SK-N-MC (cell line): ENCODE results near the gene MYORG.

ENCODE experiments used
- DNase-seq: peaks from one replicate; pipeline ENCODE4 v3.0.0-alpha.2; 2011; ENCODE audit warnings: low read depth, low spot score
- H3K27ac ChIP-seq: fragments of 200-600 bp; sonication (generic); 2 replicates; pipeline ENCODE4 v1.5.1; 2016; ENCODE audit warnings: mixed run types
- H3K36me3 ChIP-seq: fragments of 200-600 bp; sonication (generic); 2 replicates; pipeline ENCODE4 v1.6.1; 2017; ENCODE audit warnings: antibody characterized with exemption, low read length, mixed read lengths; ENCODE audit not compliant: insufficient read depth
- H3K4me3 ChIP-seq: fragments of 200-600 bp; sonication (generic); 2 replicates; pipeline ENCODE4 v1.5.1; 2016
- H3K9ac ChIP-seq: fragments of 200-600 bp; sonication (generic); 2 replicates; pipeline ENCODE4 v1.8.0; 2017; ENCODE audit warnings: mixed run types, mixed read lengths; ENCODE audit not compliant: insufficient read length
- H3K9me3 ChIP-seq: fragments of 200-600 bp; sonication (generic); 2 replicates; pipeline ENCODE4 v1.6.1; 2017; ENCODE audit warnings: low read depth, mild to moderate bottlenecking, antibody characterized with exemption, low read length, moderate library complexity, mixed read lengths
- EZH2 ChIP-seq: fragments of 200-600 bp; sonication (generic); IDR thresholded peaks from one replicate; pipeline ENCODE4 v1.6.1; 2017; ENCODE audit warnings: antibody characterized with exemption
- FOXP2 ChIP-seq: optimal IDR thresholded peaks from 2 replicates; pipeline ENCODE3; 2011; ENCODE audit warnings: mild to moderate bottlenecking, moderate library complexity; ENCODE audit not compliant: insufficient read depth; ENCODE audit errors: extremely low read length, control extremely low read depth
- POLR2AphosphoS5 ChIP-seq: IDR thresholded peaks from 2 replicates; pipeline ENCODE4 v1.6.1; 2012; ENCODE audit warnings: mild to moderate bottlenecking, low read depth, low read length, borderline replicate concordance

Gene MYORG

DNA sequence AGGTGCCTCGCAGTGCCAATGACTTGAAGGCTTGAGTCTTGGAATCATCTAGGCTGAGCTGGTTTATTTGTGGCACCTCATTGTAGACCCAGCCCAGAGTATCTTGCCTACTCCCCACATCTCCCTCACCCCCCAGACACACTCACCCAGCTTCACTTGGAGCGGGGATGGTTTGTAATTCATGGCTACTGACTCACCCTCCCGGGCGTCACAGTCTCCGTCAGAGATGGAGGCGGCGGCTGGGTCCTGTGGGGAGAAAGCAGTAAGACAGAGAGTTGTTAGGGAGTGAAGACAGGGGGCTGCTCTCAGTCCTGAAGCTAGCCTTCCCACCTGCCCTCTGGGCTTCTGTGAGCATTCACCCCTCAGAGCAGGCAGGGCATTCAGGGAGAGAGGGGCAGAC lies 29.0 kb upstream of the MYORG start:
- Histone ChIP-seq H3K27ac (no peak overlapping the region), H3K36me3 (peaks cover 4% of the 10 kb centered on the region; the same call in 1 of the 2 replicates)
- TF ChIP-seq FOXP2 (no peak), POLR2AphosphoS5 (no peak), EZH2 (no peak)

DNA sequence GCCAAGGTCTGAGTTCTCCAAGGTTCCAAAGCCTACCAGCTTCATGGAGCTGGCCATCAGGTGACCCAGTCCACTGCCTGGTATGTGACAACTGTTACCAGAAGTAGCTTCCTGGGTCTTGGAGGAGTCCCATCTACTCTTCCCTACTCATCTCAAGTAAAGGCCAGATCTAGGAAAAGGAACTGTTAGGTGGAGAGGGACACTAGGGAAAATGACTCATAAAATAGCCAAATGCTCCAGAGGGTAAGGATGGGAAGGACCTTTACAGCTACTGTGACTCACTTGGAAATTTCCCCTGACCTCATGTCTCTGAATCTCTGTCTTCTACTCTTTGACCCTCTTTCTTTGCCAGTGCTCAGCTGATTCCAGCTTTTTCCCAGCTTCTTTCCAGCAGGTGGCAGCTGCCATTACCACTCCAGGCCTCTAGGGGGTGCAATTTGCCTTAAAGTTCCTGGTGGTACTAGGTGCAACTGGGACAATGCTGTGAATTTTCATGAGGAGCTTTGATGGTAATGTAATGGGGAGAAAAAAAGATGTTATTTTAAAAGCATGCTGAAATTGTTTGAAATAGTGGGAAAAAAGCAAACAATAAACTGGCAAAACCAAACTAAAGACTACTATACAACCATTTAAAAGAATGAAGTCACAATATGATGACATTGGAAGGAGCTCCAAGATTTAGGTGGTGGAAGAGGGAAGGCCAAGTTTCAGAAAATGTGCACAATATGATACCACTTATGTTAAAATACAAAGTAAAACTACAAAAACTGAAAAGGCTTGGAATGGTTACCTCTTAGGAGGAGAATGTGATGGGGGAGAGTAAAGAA lies 27.1 kb upstream of the MYORG start:
- peak; percentile 32 for DNase-seq
- Histone ChIP-seq H3K9me3 (no peaks in the 10 kb centered on the region), H3K36me3 (peaks cover 4% of the 10 kb centered on the region; the same call in 1 of the 2 replicates), H3K27ac (no peak overlapping the region), H3K9ac (no peak overlapping the region), H3K4me3 (no peak overlapping the region)
- no peak for TF ChIP-seq FOXP2
- no peak for TF ChIP-seq EZH2
- no peak for TF ChIP-seq POLR2AphosphoS5

More for the DNA sequence above, 29.0 kb upstream of the MYORG start:
- H3K4me3 ChIP-seq, result no peak overlapping the region
- no peak for DNase-seq
- no peaks in the 10 kb centered on the region for H3K9me3 ChIP-seq
- H3K9ac ChIP-seq, result no peak overlapping the region

GRCh38 chr9:34400686-34401602 lies 24.2 kb upstream of the MYORG start:
- Histone ChIP-seq H3K36me3 (peaks cover 4% of the 10 kb centered on the region; the same call in 1 of the 2 replicates), H3K9ac (no peak overlapping the region)

GRCh38 chr9:34400275-34400674 lies 23.6 kb upstream of the MYORG start:
- Histone ChIP-seq H3K36me3 (peaks cover 4% of the 10 kb centered on the region; the same call in 1 of the 2 replicates), H3K9ac (no peak overlapping the region), H3K9me3 (no peaks in the 10 kb centered on the region), H3K27ac (no peak overlapping the region), H3K4me3 (no peak overlapping the region)
- TF ChIP-seq EZH2, result no peak
- TF ChIP-seq POLR2AphosphoS5, result no peak
- no peak for TF ChIP-seq FOXP2
- DNase-seq, result no peak

More at GRCh38 chr9:34400686-34401602, 24.2 kb upstream of the MYORG start:
- H3K4me3 ChIP-seq, result no peak overlapping the region
- H3K27ac ChIP-seq, result no peak overlapping the region
- no peak for DNase-seq
- no peak for TF ChIP-seq POLR2AphosphoS5
- no peak for TF ChIP-seq FOXP2
- no peak for TF ChIP-seq EZH2
- no peaks in the 10 kb centered on the region for H3K9me3 ChIP-seq

DNA sequence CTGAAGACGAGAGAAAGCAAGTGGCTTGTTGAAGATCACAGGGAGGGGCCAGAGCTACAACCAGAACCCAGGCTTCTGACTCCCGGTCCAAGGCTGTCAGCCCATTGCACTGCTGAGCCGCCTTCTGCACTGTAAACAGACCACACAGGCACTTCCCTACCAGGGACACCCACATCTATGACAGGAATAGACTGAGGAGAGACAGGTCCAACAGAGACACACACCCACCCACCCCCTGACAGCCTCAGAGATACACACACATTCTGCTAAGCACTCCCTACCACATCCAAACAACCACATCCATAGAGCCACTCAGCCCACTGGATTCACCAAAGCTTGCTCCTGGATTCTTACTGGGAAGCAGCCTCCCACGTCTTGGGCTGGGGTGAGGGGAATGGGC lies 23.0 kb upstream of the MYORG start:
- no peak for TF ChIP-seq EZH2
- TF ChIP-seq FOXP2, result no peak
- no peak for TF ChIP-seq POLR2AphosphoS5
- no peak for DNase-seq
- no peak overlapping the region for H3K9ac ChIP-seq
- H3K4me3 ChIP-seq, result no peak overlapping the region
- H3K27ac ChIP-seq, result no peak overlapping the region
- H3K9me3 ChIP-seq, result no peaks in the 10 kb centered on the region
- peaks cover 4% of the 10 kb centered on the region; the same call in 1 of the 2 replicates for H3K36me3 ChIP-seq

DNA sequence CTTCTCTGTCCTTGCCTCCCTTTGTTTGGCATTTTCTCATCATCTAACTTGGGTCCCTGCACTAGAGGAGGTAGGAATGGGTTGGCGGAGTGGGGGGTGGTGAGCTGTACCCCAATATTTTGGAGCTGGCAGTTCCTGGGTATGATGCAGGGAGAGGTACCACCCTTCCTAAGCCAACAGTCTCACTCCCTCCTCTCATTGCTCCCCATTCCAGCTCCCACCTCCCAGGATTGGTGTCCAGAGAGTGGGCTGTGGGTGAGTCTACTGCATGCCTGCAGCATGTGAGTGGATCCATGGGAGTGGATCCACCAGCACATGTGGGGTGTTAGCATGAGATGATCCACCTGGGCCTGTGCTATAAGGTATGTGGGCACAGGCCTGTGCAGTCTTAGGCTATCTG lies 22.2 kb upstream of the MYORG start:
- H3K27ac ChIP-seq, result no peak overlapping the region
- H3K36me3 ChIP-seq, result peaks cover 4% of the 10 kb centered on the region; the same call in 1 of the 2 replicates
- H3K4me3 ChIP-seq, result no peak overlapping the region
- no peak for DNase-seq
- H3K9me3 ChIP-seq, result no peaks in the 10 kb centered on the region
- H3K9ac ChIP-seq, result no peak overlapping the region
- TF ChIP-seq EZH2, result no peak
- no peak for TF ChIP-seq POLR2AphosphoS5
- no peak for TF ChIP-seq FOXP2

DNA sequence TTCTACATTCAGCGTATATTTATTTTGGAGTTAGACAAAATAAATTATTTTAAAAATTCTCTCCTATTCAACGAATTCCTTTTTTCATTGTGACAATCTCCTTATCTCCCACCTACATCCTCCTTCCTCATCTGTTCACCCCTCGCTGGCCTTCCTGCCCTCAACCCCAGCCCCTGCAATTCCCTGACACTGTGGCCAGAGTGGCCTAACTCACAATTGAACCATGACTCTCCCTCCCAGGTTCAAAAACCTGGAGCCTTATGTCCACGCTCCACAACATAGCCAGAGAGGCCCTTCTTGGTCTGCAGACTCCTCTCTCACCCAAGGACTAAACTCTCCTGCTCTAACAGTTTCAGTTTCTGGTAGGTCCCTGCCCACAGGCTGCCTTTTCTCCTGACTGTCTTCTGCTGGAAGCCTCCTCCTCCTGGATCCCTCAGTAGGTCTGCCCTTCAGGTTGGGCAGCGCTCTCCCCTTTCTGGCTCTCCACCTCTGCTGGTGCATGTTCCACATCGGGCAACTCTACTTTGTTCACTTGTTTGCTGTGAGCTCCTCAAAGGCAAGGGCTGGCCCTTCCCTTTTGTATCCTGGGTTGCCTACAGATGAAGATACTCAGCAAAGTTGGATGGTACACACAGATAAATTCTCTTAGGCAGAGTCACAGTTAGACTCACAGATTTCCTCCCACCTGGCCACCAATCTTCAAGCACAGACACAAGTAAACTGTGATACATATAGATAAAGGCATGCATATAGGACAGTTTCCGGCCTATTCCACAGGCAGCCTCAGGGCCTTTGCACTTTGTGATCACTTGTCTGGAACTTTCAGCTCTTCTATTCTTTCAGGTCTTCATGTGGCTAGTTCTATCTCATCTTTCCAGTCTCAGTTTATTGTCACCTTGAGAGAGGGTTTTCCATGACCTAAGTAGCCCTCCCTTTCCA lies 19.8 kb upstream of the MYORG start:
- H3K4me3 ChIP-seq, result no peak overlapping the region
- H3K9me3 ChIP-seq, result no peaks in the 10 kb centered on the region
- H3K27ac ChIP-seq, result no peak overlapping the region
- no peak overlapping the region for H3K9ac ChIP-seq
- no peak for TF ChIP-seq EZH2
- no peak for TF ChIP-seq FOXP2
- no peak for TF ChIP-seq POLR2AphosphoS5
- H3K36me3 ChIP-seq, result no peaks in the 10 kb centered on the region; the same call in 1 of the 2 replicates
- no peak for DNase-seq
